Ovary (tissue), 3 donors: ENCODE measurements around the gene CAPN14.

Experiments used
- CTCF ChIP-seq, 3 donors: fragments of 450-650 bp in 2 of 3; fragments of 200-600 bp in 1 of 3; IDR thresholded peaks; one replicate each; pipeline versions ENCODE4 v1.5.1 to v1.8.0; 2016 to 2022; ENCODE audit warnings: antibody characterized with exemption in 3 of 3, mild to moderate bottlenecking in 1 of 3
- EP300 ChIP-seq: sonication (generic); formaldehyde crosslinking; IDR thresholded peaks from one replicate; pipeline ENCODE4 v1.6.1; 2017; ENCODE audit warnings: antibody characterized with exemption
- POLR2A ChIP-seq: fragments of 450-650 bp; IDR thresholded peaks from one replicate; pipeline ENCODE4 v1.6.1; 2017; ENCODE audit warnings: antibody characterized with exemption, mild to moderate bottlenecking, moderate library complexity
- donor health status: DM: no; HTN: no; CAD: no.

- no peak for TF ChIP-seq EP300
- no peak for TF ChIP-seq POLR2A
- no peak for TF ChIP-seq CTCF (IDR thresholded peaks at IDR 0.05)
These were observed 79.9 kb downstream of the CAPN14 start for GRCh38 chr2:31137211-31138036.
